ENCODE data around the gene MINPP1.
"Not testable (repeated sequence)": the region's sequence is repeated elsewhere in the genome, so short reads cannot be mapped to it uniquely, and the experiment has no call there.

MINPP1 gene

DNA sequence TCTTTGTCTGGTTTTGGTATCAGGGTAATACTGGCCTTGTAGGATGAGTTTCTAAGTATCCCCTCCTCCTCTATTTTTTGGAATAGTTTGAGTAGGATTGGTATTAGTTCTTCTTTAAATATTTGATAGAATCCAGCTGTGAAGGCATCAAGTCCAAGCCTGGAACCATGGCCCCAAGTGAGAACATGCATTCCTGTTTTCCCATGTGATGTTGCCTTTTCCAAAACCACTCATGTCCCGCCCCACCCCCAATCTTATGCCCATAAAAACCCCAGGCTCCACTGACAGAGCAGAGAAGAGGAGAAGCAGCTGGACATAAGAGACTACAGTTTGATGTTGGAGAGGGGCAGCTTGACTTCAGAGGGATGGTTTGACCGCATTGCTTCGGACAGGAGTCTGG, 71.2 kb downstream of the MINPP1 start:
- no peak for ATAC-seq
- Mint-ChIP-seq H3K4me1 (no peaks in the 10 kb centered on the region), H3K27ac (no peak overlapping the region), H3K27me3 (peaks cover 26% of the 10 kb centered on the region), H3K4me3 (no peak overlapping the region), H3K9me3 (no peaks in the 10 kb centered on the region), H3K36me3 (ENCODE audit: low read depth) (no peaks in the 10 kb centered on the region)
- DNase-seq: no peak

DNA sequence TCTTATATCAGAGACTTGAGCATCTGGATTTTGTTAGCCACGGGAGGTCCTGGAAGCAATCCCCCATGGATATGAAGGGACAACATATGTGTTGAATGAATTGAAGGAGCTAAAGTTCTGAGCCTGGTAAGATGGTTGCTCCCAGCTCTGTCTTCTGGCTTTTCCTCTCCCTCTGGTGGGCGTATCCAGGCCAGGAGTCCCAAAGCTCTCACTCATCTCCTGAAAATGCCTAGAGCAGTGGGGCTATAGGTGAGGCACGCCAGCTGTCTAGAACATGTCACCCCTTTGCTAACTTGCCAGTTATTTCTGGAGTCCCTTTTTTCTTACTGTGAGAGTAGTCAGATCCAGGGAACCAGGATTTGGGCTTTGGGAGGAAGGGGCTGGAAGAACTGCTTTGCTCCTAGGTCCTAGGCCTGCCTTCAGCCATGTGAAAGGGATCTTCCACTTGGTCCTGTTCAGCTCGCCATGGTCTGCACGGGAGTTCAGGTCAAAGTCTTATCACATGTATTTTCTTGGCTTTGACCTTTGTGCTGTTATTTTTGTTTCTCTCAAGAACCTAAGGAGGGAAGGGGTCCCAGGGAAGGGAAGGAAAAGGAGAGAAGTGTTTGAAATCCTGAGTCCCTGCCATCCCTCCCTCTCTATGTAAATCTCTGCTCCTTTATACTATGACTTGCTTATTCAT, 73.6 kb downstream of the MINPP1 start:
- no peak overlapping the region for H3K4me3 Mint-ChIP-seq
- H3K36me3 Mint-ChIP-seq (ENCODE audit: low read depth): no peaks in the 10 kb centered on the region
- no peaks in the 10 kb centered on the region for H3K4me1 Mint-ChIP-seq
- ATAC-seq: no peak
- DNase-seq: no peak
- peaks cover 23% of the 10 kb centered on the region for H3K27me3 Mint-ChIP-seq
- H3K9me3 Mint-ChIP-seq: no peaks in the 10 kb centered on the region
- H3K27ac Mint-ChIP-seq: no peak overlapping the region

DNA sequence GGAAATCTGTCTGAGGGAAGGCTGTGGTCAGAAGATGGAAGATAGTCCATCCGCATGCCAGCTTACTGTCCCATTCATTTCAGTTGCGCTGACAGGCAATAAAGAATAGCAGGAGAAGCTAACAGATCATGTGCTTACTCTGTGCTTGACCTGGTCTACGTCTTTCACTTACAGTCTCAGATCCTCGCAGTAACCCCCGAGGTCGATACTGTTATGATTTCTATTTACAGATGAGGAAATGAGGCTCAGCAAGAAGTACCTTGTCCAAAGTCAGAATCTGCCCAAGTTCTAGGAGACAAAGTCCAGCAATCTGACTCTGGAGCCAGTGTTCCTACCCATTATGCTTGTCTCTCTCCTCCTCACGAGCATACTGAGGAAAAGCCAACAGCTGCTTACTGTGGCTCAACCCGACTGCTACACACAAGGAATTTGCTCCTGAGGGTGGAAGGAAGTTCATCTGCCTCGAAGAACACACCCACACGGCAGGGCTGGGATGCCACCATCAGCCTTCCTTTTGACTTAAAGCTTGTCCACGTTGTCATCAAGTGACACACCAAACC, 74.2 kb downstream of the MINPP1 start:
- Mint-ChIP-seq H3K4me1 (no peaks in the 10 kb centered on the region), H3K4me3 (no peak overlapping the region), H3K36me3 (ENCODE audit: low read depth) (no peaks in the 10 kb centered on the region), H3K9me3 (no peaks in the 10 kb centered on the region), H3K27me3 (peaks cover 23% of the 10 kb centered on the region), H3K27ac (no peak overlapping the region)
- no peak for DNase-seq
- ATAC-seq: no peak

DNA sequence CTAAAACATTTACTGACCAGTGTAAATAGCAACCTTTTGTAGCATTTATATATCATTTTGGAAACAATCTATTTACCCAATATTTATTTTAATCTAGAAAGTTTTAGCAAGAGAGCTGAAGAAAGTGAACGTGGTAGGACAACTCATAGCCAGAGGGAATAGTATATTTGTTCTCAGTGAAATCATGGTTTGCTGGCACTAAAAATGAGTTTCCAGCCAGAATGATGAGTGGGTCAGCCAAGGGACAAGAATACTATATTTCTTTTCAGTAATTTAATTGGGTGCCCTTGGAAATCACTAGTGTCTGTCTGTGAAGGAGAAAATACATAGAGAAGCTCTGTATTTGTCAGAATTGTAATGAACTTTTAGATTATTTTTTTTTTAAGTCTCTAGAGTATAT, 74.9 kb downstream of the MINPP1 start:
- Mint-ChIP-seq H3K27ac (no peak overlapping the region), H3K4me1 (no peaks in the 10 kb centered on the region), H3K36me3 (ENCODE audit: low read depth) (no peaks in the 10 kb centered on the region), H3K9me3 (no peaks in the 10 kb centered on the region), H3K4me3 (no peak overlapping the region), H3K27me3 (peaks cover 23% of the 10 kb centered on the region)
- DNase-seq (no peak), ATAC-seq (no peak)

DNA sequence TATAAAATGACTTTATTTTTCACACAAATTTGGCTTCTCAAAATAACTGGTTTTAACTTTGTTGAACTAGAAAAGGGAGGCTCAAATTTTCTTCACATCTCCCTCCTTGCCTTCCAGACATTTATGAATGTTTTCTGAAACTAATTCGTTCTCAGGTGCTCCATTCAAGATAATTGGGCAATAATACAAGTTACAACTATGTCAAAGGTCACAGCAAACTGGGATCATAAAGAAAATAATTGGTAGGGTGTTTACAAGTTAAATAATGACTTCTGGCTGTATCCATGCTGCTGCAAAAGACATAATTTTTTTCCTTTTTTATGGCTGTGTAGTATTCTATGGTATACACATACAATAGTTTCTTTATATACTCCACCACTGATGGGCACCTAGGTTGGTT, 75.3 kb downstream of the MINPP1 start:
- ATAC-seq: no peak
- no peaks in the 10 kb centered on the region for H3K9me3 Mint-ChIP-seq
- no peaks in the 10 kb centered on the region for H3K4me1 Mint-ChIP-seq
- peaks cover 23% of the 10 kb centered on the region for H3K27me3 Mint-ChIP-seq
- H3K36me3 Mint-ChIP-seq (ENCODE audit: low read depth): no peaks in the 10 kb centered on the region
- H3K27ac Mint-ChIP-seq: no peak overlapping the region
- no peak for DNase-seq
- no peak overlapping the region for H3K4me3 Mint-ChIP-seq

DNA sequence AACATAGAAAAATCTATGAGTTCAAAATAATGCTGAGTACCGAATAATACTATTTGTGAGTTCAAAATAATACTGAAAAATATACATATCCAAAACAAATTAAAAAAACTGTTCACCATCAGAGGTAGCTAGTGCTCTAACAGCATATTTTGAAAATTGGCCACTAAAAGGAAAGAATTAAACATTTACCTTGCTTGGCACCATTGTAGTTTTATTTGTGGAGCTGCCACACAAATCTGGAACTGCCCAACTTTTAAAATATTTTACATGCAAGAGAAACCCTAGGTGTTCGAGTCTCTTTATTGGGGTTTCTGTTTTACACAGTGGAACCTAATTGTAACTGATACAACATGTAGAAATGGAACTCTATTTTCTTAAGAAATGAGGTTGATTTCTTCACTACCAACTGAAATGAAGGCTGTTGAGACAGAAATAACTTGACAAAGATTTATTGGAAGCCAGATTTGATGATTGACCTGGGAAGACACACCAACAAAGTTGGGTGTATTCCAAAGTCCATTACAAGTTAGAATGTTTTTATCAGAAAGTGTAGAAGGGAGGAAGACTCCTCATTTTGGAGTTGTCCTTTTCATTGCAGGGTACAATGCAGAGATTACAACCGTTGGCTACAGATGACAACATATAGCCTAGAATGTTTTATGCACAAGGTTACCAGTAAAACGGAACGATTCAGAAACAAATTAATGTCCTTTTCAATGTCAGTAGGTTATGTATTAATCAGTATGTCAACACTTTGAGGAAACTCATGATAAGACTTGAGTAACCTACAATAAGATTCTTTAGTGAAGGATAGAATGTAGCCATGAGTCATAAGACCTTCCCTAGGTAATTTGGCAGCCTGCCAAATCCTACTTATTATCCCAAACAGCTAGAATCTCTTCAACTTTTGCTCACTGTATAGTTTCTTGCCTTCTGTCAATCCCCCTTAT, 81.1 kb downstream of the MINPP1 start:
- Mint-ChIP-seq H3K27ac (no peak overlapping the region), H3K4me1 (no peaks in the 10 kb centered on the region), H3K9me3 (no peaks in the 10 kb centered on the region), H3K27me3 (peaks cover 3% of the 10 kb centered on the region), H3K4me3 (no peak overlapping the region), H3K36me3 (ENCODE audit: low read depth) (no peaks in the 10 kb centered on the region)
- ATAC-seq (no peak), DNase-seq (no peak)

DNA sequence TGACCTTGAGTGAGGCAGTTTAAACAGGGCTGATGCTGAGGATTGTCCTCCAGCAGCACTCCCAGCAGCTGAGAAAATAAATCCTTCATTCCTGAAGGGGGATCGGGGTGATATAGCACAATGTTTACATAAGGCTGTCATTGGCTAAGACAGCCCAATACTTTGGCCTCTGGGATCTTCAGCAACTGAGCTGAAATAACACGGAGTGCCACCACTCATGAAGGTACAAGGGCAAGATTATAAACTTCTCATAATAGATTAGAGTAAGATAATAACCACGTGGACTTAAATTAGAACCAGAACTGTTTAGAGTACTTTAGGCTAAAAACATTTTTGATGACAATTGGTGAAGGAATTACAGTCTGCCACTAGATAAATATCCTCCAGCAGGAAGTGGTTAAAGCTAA, 85.0 kb downstream of the MINPP1 start:
- no peaks in the 10 kb centered on the region for H3K27me3 Mint-ChIP-seq
- no peak overlapping the region for H3K27ac Mint-ChIP-seq
- H3K4me3 Mint-ChIP-seq: no peak overlapping the region
- H3K4me1 Mint-ChIP-seq: no peaks in the 10 kb centered on the region
- H3K9me3 Mint-ChIP-seq: no peaks in the 10 kb centered on the region
- DNase-seq (no peak), ATAC-seq (no peak)
- no peaks in the 10 kb centered on the region for H3K36me3 Mint-ChIP-seq (ENCODE audit: low read depth)

DNA sequence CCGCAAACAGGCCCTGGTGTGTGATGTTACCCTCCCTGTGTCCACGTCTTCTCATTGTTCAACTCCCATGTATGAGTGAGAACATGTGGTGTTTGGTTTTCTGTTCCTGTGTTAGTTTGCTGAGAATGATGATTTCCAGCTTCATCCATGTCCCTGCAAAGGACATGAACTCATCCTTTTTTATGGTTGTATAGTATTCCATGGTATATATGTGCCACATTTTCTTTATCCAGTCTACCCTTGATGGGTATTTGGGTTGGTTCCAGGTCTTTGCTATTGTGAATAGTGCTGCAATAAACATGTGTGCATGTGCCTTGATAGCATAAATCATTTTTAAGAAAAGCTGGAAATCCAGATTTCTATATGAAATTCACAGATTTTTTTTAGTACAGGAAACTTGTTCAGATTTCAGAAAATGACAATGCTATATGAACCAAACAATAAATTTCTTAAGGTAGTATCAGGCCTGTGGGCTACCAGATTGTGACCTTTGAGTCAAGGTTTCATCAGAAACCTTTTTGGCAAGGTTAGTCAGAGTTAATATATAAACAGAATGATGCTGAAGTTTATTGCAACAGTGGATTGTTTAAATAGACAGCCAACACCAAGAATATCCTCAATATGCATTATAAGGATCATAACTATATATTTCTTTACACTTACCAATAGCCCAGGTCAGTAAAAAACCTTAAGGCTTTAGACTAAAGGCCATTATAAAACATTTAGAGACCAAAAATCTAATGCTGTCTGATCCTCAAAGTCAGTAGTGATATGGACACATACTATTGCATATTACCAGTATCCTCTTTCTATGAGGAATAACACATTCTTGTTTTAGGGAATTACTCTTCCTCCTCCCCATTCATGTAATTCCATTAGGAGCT, 86.3 kb downstream of the MINPP1 start:
- Mint-ChIP-seq H3K36me3 (ENCODE audit: low read depth) (no peaks in the 10 kb centered on the region), H3K27me3 (no peaks in the 10 kb centered on the region), H3K4me3 (no peak overlapping the region), H3K4me1 (no peaks in the 10 kb centered on the region), H3K9me3 (no peaks in the 10 kb centered on the region), H3K27ac (no peak overlapping the region)
- DNase-seq: no peak
- ATAC-seq: no peak

DNA sequence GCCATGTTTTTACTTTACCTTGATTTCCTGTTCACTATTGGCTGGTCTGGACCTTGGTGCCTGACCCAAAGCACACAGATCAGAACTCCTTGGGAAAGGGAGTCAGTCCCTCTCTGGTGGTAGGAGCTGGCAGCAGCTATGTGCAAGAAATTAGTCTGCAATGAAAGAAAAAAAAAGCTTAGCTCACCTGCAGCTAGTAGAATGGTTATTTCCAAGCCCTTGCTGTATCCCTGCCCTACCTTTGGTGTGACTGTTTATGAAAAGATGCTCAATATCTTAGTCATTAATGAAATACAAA, 86.8 kb downstream of the MINPP1 start:
- Mint-ChIP-seq H3K27me3 (no peaks in the 10 kb centered on the region), H3K9me3 (no peaks in the 10 kb centered on the region), H3K27ac (no peak overlapping the region), H3K4me1 (no peaks in the 10 kb centered on the region), H3K4me3 (no peak overlapping the region), H3K36me3 (ENCODE audit: low read depth) (no peaks in the 10 kb centered on the region)
- DNase-seq (no peak), ATAC-seq (no peak)

DNA sequence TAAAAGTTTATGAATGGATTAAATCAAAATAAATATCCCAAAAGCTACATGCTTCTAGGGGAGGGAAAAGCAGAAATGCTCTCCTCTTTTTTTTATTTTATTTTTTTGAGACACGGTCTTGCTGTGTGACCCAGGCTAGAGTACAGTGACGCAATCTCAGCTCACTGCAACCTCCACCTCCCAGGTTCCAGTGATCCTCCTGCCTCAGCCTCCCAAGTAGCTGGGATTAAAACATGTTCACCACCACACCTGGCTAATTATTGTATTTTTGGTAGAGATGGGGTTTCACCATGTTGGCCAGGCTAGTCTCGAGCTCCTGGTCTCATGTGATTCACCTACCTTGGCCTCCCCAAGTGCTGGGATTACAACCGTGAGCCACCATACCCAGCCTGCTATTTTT, 88.2 kb downstream of the MINPP1 start:
- H3K4me3 Mint-ChIP-seq; DNase-seq; ATAC-seq; H3K27me3 Mint-ChIP-seq; H3K4me1 Mint-ChIP-seq; H3K36me3 Mint-ChIP-seq (ENCODE audit: low read depth); H3K27ac Mint-ChIP-seq; H3K9me3 Mint-ChIP-seq: not testable (repeated sequence)

DNA sequence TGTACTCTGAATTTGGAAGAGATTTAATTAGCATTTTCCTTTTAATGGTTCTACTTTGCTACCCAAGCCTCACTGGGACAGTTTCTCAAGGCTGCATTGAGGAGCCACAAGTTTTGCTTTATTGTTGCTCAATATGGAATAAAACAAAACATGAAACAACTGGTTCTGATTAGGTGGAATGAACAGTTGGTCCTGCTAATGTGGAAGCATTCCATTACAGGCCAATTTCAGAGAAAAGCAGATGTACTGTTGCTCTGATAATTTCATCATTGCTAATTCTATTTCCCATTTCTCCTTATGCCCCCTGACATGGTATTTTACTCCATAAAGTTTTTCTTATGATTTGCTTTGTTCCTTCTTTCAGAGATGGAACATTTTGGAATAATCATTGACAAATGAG, 89.0 kb downstream of the MINPP1 start:
- H3K9me3 Mint-ChIP-seq: no peaks in the 10 kb centered on the region

DNA sequence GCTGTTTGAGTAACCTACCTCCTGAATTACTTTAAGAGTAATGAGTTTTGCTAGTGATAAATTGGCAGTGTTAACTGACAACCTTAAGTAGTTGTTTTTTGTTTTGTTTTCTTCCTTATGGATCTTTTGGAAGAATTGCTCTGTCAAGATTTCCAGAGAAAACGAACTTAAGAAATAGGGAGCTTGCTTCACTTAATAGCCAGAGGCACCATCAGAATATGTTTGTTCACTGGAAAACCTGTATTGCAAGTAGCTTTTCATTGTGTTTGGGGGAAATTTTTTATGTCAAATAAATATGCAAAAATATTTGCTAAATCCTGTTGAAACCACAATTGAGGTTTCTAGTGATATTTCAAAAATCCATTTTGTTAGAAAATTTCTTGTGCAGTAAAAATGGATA, 89.5 kb downstream of the MINPP1 start:
- no peak overlapping the region for H3K27ac Mint-ChIP-seq
- no peak for DNase-seq
- no peak for ATAC-seq
- no peak overlapping the region for H3K4me3 Mint-ChIP-seq
- H3K36me3 Mint-ChIP-seq (ENCODE audit: low read depth): no peaks in the 10 kb centered on the region
- H3K27me3 Mint-ChIP-seq: no peaks in the 10 kb centered on the region
- H3K9me3 Mint-ChIP-seq: no peaks in the 10 kb centered on the region
- H3K4me1 Mint-ChIP-seq: no peaks in the 10 kb centered on the region

More for the DNA sequence above, 89.0 kb downstream of the MINPP1 start:
- Mint-ChIP-seq H3K4me3 (no peak overlapping the region), H3K27ac (no peak overlapping the region), H3K4me1 (no peaks in the 10 kb centered on the region), H3K36me3 (ENCODE audit: low read depth) (no peaks in the 10 kb centered on the region), H3K27me3 (no peaks in the 10 kb centered on the region)
- ATAC-seq: no peak
- DNase-seq: no peak

DNA sequence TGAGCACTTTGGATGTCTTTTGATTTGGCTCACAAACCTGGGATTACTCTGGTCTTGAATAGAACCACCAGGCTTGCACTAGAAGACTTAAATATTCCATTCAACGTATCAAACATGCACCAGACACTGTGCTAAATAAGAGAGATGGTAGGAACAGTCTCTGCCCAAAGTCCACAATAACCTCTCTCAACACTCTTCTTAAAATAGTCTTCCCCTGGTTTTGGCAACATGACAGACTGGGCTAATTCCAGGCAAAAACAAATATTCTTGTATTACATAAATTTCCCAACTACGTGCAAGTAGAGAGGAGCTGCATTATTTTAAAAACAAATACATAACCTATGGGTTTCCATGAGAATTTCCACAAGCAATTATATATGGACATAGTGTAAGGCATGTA, 90.2 kb downstream of the MINPP1 start:
- Mint-ChIP-seq H3K27ac (no peak overlapping the region), H3K36me3 (ENCODE audit: low read depth) (no peaks in the 10 kb centered on the region), H3K4me1 (no peaks in the 10 kb centered on the region), H3K4me3 (no peak overlapping the region), H3K9me3 (no peaks in the 10 kb centered on the region), H3K27me3 (no peaks in the 10 kb centered on the region)
- DNase-seq (no peak), ATAC-seq (no peak)

DNA sequence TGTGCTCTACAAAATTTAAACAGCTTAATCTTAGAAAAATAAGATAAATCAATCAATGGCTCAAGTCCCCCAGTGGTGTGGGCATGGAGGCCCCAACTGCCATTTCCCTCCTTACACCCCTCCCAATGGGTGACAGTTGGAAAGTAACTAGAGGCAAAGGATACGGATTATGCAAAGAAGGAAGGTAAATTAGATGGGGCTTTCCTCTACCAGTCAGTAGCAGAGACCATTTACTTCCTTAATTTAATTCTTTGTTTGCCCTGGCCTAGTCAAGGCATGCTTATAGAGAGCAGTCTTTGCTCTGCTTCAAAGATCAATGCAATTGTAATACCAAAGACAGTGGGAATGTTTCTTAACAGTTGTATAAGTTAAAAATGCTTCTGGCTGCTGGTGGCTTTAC, 91.7 kb downstream of the MINPP1 start:
- Mint-ChIP-seq H3K27ac (no peak overlapping the region), H3K4me1 (peaks cover under 1% of the 10 kb centered on the region), H3K4me3 (no peak overlapping the region), H3K36me3 (ENCODE audit: low read depth) (no peaks in the 10 kb centered on the region), H3K9me3 (no peaks in the 10 kb centered on the region), H3K27me3 (no peaks in the 10 kb centered on the region)
- DNase-seq: no peak
- ATAC-seq: no peak
